NCI-H69 (cell line): ENCODE results near the gene PIRT.
"Not testable (repeated sequence)": the region's sequence is repeated elsewhere in the genome, so short reads cannot be mapped to it uniquely, and the experiment has no call there.

ENCODE experiments used
- DNase-seq: peaks from one replicate; lab custom pipeline; 2025; lab: John Stamatoyannopoulos, UW

Gene PIRT

DNA sequence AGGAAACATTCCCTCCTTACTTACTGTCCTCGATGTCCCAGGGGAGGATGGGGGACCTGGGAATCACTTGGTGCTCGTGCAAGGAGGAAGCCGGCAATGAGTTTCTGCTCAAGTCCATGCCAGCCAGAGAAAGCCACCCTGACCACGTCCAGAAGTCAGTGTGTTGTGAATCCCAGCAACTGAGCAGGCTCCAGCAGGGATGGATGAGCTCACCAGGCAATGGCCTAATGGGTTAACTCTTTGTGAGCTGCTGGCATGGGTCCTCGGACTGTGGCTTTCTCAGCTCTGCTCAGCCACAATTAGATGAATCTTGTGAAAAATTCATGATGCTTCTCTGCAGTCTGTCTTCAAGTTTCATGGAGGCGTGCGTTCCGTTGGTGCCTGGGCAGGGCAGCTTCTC lies at the start of gene PIRT:
PIRT (minus strand) TSS at position 167 of the 400 bp plus-strand sequence. CDS start 12,442 bp downstream, outside the sequence.
- DNase-seq, result no peak

DNA sequence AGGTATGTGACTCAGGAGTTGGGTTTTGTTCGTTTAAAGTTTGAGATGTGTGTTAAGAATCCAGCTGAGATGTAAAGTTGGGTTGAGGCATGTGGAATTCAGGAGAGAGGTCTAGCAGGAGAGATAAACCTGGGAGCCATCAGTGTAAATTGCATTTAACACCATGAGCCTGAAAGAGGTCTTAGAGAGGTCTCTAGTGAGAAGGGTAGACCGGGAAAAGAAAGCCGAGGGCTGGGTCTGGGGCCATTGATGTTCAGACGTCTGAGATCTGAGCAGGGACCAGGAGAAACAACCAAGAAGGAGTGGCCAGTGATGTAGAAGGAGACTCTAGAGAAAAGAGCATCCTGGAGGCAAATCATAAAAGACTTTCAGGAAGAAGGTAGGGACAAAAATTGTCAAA lies 44.1 kb upstream of the PIRT start:
- no peak for DNase-seq

DNA sequence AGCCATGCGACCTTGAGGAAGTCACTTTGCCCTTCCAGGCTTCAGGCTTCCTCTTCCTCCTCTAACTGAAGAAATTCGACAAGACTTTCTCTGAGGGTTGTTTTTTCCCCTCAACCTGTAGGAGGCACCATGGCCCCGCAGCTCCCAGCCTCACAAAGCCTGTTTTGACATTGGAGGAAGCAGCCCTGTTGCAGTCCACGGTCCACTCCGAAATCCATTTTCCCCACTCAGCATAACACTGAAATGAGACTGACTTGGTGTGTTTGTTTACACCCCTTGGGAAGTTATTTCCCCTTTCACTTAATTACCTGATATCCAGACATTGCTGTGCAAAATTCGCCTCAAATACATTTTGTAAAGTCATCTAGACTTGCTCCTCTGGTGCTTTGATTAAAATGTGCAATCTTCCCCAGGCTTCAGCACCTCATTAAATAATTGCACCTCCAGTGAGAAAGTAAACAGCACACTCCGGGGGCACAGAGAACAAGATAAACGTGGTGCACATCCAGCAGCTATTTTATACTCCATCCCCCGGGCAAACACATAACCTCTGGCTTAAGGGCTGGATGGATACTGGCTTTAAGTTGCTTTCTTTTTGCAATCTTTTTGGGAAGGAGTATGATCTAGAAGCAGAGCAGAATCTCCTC lies 41.4 kb upstream of the PIRT start:
- no peak for DNase-seq

DNA sequence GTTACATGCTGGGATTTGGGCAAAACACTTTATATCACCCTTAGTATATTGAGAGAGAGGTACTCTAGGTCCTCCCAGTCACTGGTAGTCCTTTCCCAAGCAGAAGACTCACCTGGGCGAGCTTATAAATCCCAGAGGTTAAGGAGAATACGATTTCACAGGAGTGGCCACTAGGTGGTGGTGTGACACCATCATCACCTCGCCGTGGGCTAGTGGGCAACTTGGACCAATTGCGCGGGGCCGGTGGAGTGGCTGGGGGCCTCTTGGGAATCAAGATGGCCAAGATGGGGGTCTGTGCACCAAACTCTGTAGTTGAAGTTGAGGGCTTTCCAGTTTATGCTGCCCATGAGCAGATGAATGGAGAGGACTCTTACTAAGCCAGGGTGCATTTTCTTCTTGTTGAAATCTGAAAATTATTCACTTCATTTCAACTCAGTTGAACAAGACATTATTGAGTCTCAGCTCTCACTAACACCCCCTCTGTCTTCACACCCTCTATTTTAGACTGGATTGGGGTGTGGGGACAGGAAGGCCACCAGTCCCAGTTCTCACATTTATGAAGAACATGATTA lies 38.2 kb upstream of the PIRT start:
- peak; percentile 31 for DNase-seq

DNA sequence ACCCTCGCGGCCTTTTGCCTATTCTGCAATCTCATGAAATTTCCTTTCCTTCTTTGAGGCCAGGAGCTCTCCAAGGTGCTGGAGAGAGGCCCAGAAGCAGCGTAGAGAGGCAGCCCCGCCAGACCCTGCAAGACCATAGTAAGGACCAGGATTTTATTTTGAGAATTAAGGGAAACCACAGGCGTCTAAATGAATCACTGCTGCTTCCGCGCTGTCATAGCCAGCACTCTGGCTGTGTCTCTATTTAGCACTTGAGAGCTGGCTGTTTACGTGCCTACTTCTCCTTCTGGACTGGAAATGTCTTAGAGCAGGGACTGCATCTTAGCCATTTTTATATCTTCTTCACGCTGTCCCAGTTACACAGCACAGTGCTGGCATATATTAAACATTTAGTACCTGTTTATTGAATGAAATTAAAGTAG lies 37.6 kb upstream of the PIRT start:
- no peak for DNase-seq

DNA sequence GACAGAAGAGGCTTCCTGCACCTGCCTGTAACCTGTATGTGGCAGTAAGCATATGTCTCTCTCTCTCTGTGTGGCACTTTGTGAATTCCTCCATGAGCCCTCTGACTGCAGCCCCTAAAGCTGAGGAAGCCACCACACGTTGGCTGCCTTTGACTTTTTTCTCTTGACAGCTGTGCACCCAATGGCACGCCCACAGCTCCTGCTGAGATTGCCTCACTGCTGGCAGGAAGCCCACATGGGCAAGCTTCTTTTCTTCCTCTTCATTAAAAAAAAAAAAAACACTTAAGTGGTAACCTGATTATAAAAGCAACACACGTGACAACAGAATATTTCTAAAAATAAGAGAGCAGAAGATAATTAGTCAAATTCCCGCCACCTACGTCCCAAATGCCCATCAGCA lies 34.0 kb upstream of the PIRT start:
- no peak for DNase-seq

DNA sequence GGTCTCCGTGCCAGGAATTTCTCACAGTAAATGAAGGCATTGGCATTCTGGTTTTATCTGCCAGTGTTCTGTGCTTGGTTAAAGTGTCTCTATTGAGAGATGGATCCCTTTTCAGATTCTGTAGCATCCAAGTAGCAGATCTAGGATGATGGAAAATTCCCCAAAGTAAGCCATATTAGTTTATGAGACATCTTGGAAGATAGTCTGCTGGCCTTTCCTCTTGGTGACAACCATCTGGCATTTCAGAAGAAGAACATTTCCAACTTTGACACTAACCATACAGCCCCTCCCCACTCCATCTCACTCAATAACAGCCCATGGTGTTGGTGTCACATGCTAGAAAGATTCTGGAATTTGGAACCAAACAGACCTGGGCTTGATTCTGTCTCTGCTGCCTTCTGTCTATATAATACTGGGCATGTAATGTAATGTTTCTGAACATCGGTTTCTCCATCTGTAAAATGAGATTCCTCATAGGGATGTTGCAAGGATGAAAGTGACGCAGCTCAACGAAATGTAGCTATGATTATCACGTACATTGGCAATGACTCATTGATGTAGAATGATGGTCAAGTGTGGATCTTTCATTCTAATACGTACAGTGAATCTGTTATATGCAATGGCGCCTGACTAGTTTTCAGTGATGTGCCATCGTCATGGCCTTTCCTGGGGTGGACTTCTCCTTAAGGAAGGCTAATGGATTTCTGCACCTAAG lies 32.6 kb upstream of the PIRT start:
- no peak for DNase-seq

DNA sequence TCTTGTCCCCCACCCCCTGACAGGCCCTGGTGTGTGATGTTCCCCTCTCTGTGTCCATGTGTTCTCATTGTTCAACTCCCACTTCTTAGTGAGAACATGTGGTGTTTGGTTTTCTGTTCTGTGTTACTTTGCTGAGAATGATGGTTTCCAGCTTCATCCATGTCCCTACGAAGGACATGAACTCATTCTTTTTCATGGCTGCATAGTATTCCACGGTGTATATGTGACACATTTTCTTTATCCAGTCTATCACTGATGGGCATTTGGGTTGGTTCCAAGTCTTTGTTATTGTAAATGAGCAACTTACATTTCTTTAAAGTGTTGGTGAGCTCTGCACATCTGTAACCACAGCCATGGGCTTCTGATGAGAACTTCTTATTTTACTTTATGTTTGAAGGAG lies 30.9 kb upstream of the PIRT start:
- DNase-seq, result not testable (repeated sequence)

DNA sequence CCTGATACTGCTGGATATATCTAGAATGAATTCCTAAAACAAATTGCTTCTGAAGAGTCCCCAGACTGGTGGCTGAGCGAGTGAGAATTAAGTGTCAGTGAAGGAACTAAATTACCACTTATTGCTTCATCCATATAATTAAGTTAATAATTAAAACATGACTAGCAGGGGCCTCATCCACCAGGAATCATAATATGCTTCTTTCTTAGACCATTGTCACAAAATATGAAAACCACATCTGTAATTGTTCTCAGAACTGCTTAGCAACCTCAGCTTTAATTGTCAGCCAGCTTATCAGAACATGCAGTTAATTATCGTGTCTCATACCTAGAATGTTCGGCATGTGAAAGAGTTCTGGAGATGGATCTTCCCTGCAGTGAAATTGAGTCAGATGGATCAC lies 21.2 kb upstream of the PIRT start:
- DNase-seq, result no peak

DNA sequence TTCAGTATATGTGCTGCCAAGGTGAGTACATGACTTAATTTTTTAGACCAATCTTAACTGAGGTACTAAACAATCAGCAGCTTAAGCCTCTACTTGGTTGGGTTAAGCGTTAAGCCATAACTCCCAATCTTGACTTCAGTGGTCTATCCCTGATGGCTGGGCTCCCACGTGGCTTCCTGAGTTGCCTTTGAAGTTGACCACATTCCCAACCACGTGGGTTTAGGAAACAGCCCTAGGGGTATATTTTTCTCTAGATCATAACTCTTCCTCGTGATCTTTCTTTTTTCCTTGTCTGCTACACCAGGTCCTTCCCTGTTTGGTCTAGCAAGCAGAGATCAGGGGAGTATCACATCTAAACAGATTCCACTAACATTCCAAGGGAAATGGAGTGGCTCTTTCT lies 20.1 kb upstream of the PIRT start:
- DNase-seq, result no peak

DNA sequence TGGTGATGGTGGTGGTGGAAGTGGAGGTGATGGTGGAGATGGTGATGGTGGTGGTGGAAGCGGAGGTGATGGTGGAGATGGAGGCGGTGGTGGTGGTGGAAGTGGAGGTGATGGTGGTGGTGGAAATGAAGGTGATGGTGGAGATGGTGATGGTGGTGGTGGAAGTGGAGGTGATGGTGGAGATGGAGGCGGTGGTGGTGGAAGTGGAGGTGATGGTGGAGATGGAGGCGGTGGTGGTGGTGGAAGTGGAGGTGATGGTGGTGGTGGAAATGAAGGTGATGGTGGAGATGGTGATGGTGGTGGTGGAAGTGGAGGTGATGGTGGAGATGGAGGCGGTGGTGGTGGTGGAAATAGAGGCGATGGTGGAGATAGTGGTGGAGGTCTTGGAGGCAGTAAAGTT lies 8.7 kb upstream of the PIRT start:
- not testable (repeated sequence) for DNase-seq

DNA sequence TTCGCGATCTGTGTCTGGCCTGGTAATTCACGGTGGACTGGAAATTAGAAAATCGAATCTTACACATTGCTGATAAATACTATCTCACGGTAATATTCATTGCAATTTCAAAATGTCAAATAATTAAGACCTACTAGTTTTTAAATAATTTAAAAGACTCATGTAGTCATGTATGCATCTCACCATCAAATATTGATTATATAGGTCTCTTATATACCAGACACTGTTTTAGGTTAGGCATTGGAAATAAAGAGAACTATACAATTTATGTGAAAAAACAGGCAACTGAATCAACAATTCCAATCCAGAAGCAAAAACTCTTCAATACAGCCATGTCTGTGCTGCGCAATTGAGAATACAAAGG lies 7.5 kb upstream of the PIRT start:
- no peak for DNase-seq

DNA sequence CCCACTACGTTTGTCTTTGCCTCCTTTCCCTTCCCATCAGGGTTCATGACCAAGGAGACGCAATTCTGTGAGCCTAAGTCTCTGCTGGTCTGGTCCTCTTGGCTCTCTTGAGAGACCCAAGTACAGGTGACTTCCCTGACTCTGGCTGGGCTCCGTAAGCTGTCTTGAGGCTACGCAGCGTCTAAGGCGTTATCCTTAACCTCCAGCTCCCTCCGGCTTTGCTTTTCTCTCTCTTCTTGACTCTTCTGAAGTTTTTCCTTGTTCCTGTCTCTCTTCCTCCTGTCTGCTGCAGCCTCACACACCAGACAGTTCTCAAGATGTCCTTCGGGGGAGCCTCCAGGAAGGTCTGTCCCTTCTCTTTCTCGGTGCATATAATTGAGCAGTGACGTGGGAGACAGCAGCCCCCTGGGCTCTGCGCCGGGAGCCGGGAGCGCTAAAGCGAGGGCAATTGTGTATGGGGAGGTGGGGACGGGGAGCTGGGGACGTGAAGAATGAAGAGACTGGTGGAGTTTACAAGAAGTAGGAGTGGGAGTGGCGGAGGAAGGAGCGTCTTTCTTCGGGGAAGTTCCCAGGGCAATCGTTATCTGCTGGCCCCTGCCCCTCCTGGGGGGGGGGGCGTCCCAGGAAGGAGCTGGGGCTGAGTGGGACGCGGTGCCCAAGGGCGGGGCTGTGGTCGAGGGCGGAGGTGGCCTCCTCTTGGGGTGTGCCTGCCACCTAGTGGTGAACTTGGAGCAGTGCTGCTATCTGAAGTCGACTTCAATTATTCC lies 6.9 kb upstream of the PIRT start:
- DNase-seq, result peak; percentile 34

DNA sequence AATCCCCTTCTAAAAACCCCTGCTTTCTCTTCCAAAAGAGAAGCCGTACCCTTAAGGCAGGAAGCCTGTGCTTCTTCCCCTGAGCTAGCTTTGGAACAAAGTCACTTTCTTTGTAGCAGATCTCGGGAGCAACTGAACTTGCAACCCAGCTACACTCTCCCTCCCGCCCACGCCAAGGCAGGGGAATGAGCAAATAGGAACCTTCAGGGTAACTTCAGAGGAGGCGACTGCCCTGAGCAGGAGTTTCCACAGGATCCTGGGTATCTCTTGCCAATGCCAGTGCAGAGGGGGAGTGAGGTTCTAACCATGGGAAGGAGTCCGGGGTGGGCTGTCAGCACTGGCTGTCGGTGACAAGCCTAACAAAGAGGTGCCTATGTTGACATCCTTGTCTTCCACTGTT lies 5.9 kb upstream of the PIRT start:
- no peak for DNase-seq

DNA sequence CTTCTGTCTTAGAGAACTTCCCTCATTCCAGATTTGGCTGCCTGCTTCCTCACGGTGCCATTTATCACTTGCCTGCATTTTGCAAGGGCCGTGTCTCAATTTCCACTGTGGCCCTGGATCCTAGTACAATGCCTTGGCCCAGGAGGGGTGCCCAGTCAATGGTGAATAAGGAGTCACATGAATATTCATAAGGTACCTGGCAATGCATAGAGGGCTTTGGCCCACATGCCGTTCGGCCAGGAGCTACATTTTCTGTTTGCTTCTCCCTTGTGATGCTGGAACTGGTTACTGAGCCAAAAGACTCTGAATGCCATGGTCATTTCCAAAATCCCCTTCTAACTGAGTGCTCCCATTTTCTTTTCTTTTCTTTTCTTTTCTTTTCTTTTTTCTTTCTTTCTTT lies 4.8 kb upstream of the PIRT start:
- DNase-seq, result no peak

DNA sequence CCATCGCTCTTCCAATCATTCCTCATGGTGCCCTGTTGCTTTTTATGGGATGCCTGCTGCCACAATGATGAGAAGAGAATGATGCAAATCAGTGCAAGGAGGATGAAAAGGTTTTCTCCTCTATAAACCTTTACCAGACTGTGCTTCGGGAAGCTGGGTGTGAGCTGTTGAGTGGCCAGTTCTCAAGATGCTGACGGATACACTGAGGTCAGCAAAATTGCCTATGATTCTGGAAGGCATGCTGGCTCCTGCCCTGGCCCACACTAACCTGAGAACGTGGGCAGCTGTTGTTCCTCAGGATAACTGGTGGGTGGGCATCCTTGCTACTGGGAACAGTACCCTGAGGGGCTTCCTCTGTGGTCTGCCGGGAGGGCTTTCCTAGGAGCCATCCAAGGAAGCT lies 795 bp upstream of the PIRT start:
- no peak for DNase-seq

DNA sequence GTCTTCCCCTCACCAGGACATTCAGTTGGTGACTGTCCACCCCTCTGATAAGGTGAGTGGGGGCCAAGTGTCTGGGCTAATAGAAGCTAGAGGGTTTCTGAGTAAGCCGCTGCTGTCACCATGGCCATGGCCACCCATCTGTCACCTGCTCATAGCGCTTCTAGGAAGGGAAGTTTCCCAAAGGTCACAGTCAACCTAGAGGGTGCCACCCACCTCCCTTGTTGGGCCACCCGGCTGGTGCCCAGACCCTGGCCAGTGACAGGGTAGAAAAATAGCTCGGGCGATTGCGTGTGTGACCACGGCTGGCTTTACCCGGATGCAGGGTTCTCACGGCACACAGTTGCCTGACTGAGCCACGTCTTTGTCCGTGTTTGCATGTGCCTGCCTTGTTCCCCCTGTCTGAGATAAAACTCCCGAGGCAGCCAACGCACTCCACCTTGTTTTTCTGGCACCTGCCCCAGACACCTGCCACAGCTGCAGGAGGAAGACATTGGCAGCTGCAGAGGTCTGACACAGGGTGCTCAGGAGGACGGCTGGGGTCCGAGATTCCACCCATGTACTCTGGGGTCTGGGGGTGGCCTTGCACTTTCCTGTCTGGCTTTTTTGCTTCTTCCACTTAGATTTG lies 809 bp downstream of the PIRT start:
- no peak for DNase-seq

DNA sequence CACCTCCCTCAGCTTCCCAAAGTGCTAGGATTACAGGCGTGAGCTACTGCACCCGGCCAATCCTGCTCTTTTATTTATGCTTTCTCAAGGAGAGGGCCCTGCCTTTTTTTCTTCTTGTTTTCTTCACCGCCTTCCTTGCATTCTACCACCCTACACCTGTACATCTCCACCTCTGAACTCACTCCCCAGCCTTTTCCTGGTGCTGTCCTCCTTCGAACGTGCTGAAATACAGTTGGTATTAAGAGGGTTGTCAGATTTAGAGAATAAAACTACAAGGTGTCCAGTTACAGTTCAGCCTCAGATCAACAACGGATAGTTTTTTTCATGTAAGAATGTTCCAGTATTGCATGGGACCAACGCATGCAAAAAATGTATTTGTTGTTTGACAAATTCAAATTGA lies 1.7 kb downstream of the PIRT start:
- DNase-seq, result no peak

DNA sequence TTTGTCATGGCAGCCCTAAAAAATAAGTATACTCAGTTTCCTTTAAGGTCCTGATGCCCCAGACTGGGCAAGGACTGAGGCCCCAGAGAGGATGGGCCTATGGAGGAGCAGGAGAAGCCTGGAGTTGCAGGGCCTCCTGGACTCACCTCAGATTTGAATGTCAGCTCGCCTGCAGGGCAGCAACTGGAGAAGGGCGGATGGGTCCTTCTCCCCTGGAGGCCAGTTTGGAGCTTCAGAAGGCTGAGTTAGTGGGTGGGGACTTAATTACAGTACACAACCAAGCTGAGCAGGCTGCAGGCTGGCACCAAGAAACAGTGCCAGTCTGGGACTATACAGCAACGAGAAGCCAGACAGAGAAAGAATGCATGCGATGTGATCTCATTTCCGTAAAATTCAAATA lies 6.2 kb downstream of the PIRT start:
- DNase-seq, result no peak

DNA sequence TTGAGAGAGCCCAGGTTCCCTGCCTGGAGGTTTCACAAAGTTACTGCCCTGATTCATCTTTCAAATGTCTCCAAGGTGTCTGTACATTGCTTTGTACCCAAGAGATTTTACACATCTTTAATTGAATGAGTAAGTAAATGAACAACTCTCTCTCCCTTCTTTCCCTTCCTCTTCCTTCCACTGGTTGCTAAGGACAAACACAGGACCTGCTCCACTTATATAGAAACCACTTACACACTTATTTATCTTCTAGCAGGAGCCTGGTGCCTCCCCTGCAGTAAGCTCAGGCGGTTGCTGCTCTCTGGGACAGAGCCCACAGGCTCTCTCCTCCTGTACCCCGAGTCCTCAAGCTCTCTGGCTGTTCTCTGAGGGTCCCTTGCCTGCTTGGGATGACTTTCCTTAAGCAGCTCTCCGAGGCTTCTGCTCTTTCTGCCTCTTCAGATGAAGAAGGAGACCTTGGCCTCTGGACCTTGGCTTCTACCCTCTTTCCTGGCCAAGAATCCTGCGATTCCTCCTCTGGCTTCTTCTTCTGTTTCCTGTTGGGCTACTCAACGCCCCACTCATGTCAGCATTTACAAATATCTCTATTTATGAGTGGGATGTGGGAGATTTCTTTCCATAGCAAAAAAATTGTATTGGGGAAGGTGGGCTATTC lies 9.9 kb downstream of the PIRT start:
- DNase-seq, result no peak

DNA sequence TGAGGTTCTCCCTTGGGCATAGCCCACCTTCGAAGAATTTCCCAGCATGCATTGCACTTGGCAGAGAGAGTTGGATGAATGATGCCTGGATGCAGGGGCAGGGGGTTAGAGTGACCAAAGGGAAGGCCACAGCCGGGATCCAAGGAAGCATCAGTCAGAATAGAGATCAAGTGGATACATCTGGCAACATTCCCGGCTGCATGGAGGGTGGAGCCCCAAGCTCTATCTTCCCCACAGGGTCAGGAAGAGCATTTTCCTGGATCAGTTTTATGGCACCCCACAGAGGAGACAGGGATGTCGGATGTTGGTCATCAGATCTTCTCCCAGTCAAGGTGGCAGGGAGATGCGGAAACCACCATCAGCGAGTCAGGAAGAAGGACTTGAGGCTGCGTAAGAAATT lies 13.0 kb downstream of the PIRT start:
- DNase-seq, result no peak

DNA sequence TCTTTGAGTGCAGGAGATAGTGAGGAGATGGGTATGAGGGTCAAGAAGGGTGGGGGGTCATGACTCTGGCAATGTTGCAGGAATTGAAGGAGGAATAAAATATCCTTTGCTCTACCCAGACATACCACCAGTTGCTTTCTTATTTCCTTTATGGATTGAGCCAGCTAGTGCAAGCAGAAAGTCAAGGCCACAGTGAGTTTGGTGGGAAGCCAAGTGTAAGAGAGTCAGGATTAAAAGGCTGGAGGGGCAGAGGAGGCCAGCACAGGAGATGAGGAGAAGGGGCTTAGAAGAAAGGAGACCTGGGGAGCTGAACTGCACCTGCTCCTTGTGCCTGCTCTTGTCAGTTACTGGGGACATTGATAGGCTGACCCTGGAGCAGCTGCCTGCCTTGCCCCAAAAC lies 16.1 kb downstream of the PIRT start:
- no peak for DNase-seq
